ENCODE results near the gene BMP5.

Gene BMP5

DNA sequence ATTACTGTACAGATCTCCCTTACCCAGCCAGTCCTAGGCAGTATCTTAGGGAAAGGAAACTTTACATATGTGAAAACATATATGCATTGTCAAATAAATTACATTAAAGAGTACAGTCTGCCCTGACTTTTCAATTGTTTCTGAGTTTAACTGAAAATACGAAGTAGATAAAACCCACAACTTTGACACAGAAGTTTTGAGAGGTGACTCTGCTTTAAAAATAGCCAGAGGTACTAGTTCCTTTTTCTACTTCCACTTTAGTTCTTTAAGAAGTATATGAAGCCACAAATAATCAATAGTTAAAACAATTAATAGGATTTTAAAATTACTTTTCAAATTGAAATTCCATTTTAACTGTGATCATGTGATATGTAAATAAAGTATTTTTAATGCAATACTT, 62.9 kb downstream of the BMP5 start:
- no peak overlapping the region for H3K27ac ChIP-seq (ENCODE audit: low read length)
- no peaks in the 10 kb centered on the region for H3K9me3 ChIP-seq (replicated peaks; ENCODE audit: insufficient read depth, low read length)
- H3K4me3 ChIP-seq (ENCODE audit: low read length), result no peak overlapping the region
- 0 out of 2 replicates have a peak overlapping the region, but pooled peaks have one; percentile 7 for H3K4me2 ChIP-seq (ENCODE audit: low read depth, low read length)
- no peaks in the 10 kb centered on the region for H3F3A ChIP-seq (ENCODE audit: insufficient read depth, low read length)
- no peak overlapping the region for H2AFZ ChIP-seq (ENCODE audit: low read length)
- no peaks in the 10 kb centered on the region for H4K20me1 ChIP-seq (ENCODE audit: insufficient read depth, low read length)
- no peaks in the 10 kb centered on the region for H3K36me3 ChIP-seq (replicated peaks; ENCODE audit: insufficient read depth, low read length)
- H3K27me3 ChIP-seq (replicated peaks; ENCODE audit: insufficient read depth, low read length), result no peaks in the 10 kb centered on the region
- DNase-seq, result peak; percentile 11
- no peaks in the 10 kb centered on the region for H3K9me2 ChIP-seq (replicated peaks; ENCODE audit: insufficient read depth, low read length)
- no peaks in the 10 kb centered on the region for H3K79me2 ChIP-seq (ENCODE audit: low read length)
- no peak overlapping the region for H3K9ac ChIP-seq (ENCODE audit: low read length)
- H3K4me1 ChIP-seq (ENCODE audit: low read length), result no peaks in the 10 kb centered on the region
- TF ChIP-seq EZH2phosphoT487 (IDR thresholded peaks at IDR 0.05; ENCODE audit: low read length), result no peak
- TF ChIP-seq, protein P1, sequence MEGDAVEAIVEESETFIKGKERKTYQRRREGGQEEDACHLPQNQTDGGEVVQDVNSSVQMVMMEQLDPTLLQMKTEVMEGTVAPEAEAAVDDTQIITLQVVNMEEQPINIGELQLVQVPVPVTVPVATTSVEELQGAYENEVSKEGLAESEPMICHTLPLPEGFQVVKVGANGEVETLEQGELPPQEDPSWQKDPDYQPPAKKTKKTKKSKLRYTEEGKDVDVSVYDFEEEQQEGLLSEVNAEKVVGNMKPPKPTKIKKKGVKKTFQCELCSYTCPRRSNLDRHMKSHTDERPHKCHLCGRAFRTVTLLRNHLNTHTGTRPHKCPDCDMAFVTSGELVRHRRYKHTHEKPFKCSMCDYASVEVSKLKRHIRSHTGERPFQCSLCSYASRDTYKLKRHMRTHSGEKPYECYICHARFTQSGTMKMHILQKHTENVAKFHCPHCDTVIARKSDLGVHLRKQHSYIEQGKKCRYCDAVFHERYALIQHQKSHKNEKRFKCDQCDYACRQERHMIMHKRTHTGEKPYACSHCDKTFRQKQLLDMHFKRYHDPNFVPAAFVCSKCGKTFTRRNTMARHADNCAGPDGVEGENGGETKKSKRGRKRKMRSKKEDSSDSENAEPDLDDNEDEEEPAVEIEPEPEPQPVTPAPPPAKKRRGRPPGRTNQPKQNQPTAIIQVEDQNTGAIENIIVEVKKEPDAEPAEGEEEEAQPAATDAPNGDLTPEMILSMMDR (IDR thresholded peaks at IDR 0.05; ENCODE audit: low read length), result no peak
- no peak for TF ChIP-seq EZH2 (optimal IDR thresholded peaks at IDR 0.05; ENCODE audit: low read depth, low read length)

DNA sequence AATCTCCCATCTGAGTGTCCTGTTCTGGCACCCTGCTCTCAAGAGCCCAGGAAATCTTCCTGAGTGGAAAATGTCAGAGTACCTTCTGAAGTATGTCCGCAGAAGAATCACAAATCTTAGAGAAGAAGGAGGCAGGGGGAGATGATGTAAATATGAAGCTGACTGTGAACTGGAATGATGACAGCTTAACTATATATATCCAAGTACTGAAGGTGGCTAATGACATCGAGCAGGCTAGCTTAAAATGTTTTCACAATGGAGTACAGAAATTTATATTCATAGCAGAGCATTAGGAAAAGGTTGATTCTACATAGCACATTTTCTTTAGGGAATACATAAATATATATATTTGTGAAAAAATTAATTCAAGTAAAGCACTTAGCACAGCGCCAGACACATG, 64.3 kb downstream of the BMP5 start:
- H3K9me3 ChIP-seq (replicated peaks; ENCODE audit: insufficient read depth, low read length), result no peaks in the 10 kb centered on the region
- no peak for DNase-seq
- H3K79me2 ChIP-seq (ENCODE audit: low read length), result no peaks in the 10 kb centered on the region
- no peaks in the 10 kb centered on the region for H3F3A ChIP-seq (ENCODE audit: insufficient read depth, low read length)
- no peaks in the 10 kb centered on the region for H4K20me1 ChIP-seq (ENCODE audit: insufficient read depth, low read length)
- H3K4me2 ChIP-seq (ENCODE audit: low read depth, low read length), result no peak overlapping the region
- no peaks in the 10 kb centered on the region for H3K9me2 ChIP-seq (replicated peaks; ENCODE audit: insufficient read depth, low read length)
- no peak overlapping the region for H3K27ac ChIP-seq (ENCODE audit: low read length)
- H2AFZ ChIP-seq (ENCODE audit: low read length), result no peak overlapping the region
- no peaks in the 10 kb centered on the region for H3K36me3 ChIP-seq (replicated peaks; ENCODE audit: insufficient read depth, low read length)
- TF ChIP-seq EZH2phosphoT487 (IDR thresholded peaks at IDR 0.05; ENCODE audit: low read length) (no peak), EZH2 (optimal IDR thresholded peaks at IDR 0.05; ENCODE audit: low read depth, low read length) (no peak)
- TF ChIP-seq, protein P1 (IDR thresholded peaks at IDR 0.05; ENCODE audit: low read length), result no peak
- H3K9ac ChIP-seq (ENCODE audit: low read length), result no peak overlapping the region
- no peak overlapping the region for H3K4me3 ChIP-seq (ENCODE audit: low read length)
- H3K4me1 ChIP-seq (ENCODE audit: low read length), result no peaks in the 10 kb centered on the region
- no peaks in the 10 kb centered on the region for H3K27me3 ChIP-seq (replicated peaks; ENCODE audit: insufficient read depth, low read length)

DNA sequence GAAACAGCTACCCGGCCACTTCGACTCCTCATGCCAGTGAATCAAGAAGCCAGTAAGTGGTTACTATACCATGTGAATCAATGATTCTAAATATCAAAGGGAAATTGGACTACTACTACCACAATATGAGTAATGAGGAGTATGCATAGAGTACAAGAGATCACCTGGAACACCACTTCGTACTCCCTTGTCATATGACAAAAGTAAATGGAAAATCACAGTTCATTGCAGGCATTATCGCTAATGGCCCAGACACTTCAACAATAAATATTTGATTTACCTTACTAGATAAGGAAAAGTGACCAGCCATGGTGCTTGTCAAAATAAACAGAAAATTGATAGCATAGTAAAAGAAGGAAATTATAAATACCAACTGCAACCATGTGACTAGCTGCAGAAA, 73.1 kb downstream of the BMP5 start:
- Histone ChIP-seq H2AFZ (ENCODE audit: low read length) (no peak overlapping the region), H3K4me3 (ENCODE audit: low read length) (no peak overlapping the region), H3K9me3 (replicated peaks; ENCODE audit: insufficient read depth, low read length) (no peaks in the 10 kb centered on the region)

More for the DNA sequence above, 73.1 kb downstream of the BMP5 start:
- Histone ChIP-seq H3K27ac (ENCODE audit: low read length) (no peak overlapping the region), H3F3A (ENCODE audit: insufficient read depth, low read length) (no peaks in the 10 kb centered on the region), H3K9me2 (replicated peaks; ENCODE audit: insufficient read depth, low read length) (no peaks in the 10 kb centered on the region), H3K79me2 (ENCODE audit: low read length) (no peaks in the 10 kb centered on the region), H3K36me3 (replicated peaks; ENCODE audit: insufficient read depth, low read length) (no peaks in the 10 kb centered on the region), H4K20me1 (ENCODE audit: insufficient read depth, low read length) (no peaks in the 10 kb centered on the region), H3K9ac (ENCODE audit: low read length) (no peak overlapping the region), H3K4me2 (ENCODE audit: low read depth, low read length) (no peak overlapping the region), H3K4me1 (ENCODE audit: low read length) (no peaks in the 10 kb centered on the region), H3K27me3 (replicated peaks; ENCODE audit: insufficient read depth, low read length) (no peaks in the 10 kb centered on the region)
- TF ChIP-seq EZH2 (optimal IDR thresholded peaks at IDR 0.05; ENCODE audit: low read depth, low read length), result no peak
- TF ChIP-seq, protein P1 (IDR thresholded peaks at IDR 0.05; ENCODE audit: low read length), result no peak
- TF ChIP-seq EZH2phosphoT487 (IDR thresholded peaks at IDR 0.05; ENCODE audit: low read length), result no peak
- DNase-seq, result no peak

Measured in MM.1S (cell line).